GM12891 (cell line): Measurements from ENCODE around the gene DEUP1.
"Not testable (repeated sequence)": the region's sequence is repeated elsewhere in the genome, so short reads cannot be mapped to it uniquely, and the experiment has no call there.

Experiments used
- POLR2A ChIP-seq: IDR thresholded peaks from 2 replicates; pipeline ENCODE4 v1.6.1; 2011; ENCODE audit warnings: low read depth, low read length, control low read depth
- POLR2AphosphoS5 ChIP-seq: IDR thresholded peaks from 2 replicates; pipeline ENCODE4 v1.6.1; 2011; ENCODE audit warnings: low read depth, low read length, control low read depth
- POU2F2 ChIP-seq: IDR thresholded peaks from 2 replicates; pipeline ENCODE4 v1.6.1; 2011; ENCODE audit warnings: low read depth, mild to moderate bottlenecking, control low read depth, low read length, moderate library complexity
- SPI1 ChIP-seq: IDR thresholded peaks from 2 replicates; pipeline ENCODE4 v1.6.1; 2011; ENCODE audit warnings: low read depth, low read length, control low read depth
- TAF1 ChIP-seq: IDR thresholded peaks from 2 replicates; pipeline ENCODE4 v1.6.1; 2011; ENCODE audit warnings: low read depth, low read length, control low read depth

GRCh38 chr11:93463666-93464065 is 133.1 kb downstream of the DEUP1 start:
- not testable (repeated sequence) for TF ChIP-seq POLR2A, POLR2AphosphoS5, TAF1, POU2F2, SPI1
